Mononuclear cell (primary cell): ENCODE data around the gene GPR146. TPM values are rescaled to one million over a fixed set of nuclear protein-coding genes. Genes with fewer than 3 reads are reported as not detected.

Source experiments
- H3K27me3 ChIP-seq: 2 replicates; pipeline ENCODE4 v1.6.0; 2011; ENCODE audit warnings: low read length, control low read depth; ENCODE audit not compliant: insufficient read depth
- H3K4me1 ChIP-seq: 2 replicates; pipeline ENCODE4 v1.5.1; 2011; ENCODE audit warnings: mild to moderate bottlenecking, low read length, control low read depth; ENCODE audit not compliant: insufficient read depth
- H3K4me3 ChIP-seq: 2 replicates; pipeline ENCODE4 v1.5.1; 2011; ENCODE audit warnings: mild to moderate bottlenecking, low read length, moderate library complexity
- H3K9me3 ChIP-seq: 2 replicates; pipeline ENCODE4 v1.5.1; 2011; ENCODE audit warnings: low read depth, mild to moderate bottlenecking, control low read depth, low read length
- total RNA-seq: library from RNA; depleted of rRNA; stranded (reverse); fragments of >200 nt; gene quantifications from one replicate; pipeline ENCODE4 v1.2.3, GENCODE V29; 2012

GPR146 gene
- total RNA-seq, 1 donor, result 4.3 TPM

DNA sequence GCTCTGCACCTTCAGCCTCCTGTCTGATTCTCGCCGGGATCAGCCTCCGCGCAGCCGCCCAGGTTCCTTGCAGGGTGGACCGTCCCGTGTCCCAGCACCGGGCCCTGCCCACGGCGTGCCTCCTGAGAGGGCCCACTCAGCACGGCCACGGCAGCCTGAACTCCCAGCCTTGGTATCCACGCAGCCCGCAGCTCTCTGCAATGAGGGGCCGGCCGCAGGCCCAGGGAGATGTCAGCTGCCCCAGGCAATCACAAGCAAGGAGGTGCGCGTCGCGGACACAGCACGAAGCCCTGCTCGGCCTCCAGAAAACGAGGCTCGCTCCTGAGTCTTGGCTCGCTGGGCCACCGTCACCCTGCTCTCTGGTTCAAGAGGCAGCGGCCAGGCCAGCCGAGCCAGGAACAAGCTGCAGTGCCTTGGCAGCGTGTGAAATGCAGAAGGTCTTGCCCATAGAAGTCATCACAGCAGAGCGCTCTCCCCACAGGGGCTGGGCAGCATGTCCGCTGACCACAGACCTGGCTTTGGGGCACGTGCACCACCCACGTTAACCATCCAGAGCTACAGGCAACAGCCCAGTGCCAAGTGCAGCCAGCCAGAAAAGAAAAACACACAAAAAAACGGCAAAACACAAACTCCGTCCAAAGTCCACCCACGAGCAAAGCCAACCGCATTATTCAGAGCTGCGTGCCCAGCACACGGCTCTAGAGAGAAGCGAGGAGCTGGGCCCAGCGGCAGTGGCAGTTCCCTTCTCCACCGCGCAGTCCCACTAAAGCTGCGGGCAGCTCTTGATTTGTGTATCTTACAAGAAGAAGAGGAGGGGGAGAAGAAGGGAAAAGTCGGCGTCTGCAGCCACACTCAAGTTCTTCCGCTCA, 57.5 kb downstream of the GPR146 start:
- Histone ChIP-seq H3K4me3 (no peak overlapping the region), H3K27me3 (no peaks in the 10 kb centered on the region), H3K4me1 (no peaks in the 10 kb centered on the region), H3K9me3 (no peaks in the 10 kb centered on the region)

DNA sequence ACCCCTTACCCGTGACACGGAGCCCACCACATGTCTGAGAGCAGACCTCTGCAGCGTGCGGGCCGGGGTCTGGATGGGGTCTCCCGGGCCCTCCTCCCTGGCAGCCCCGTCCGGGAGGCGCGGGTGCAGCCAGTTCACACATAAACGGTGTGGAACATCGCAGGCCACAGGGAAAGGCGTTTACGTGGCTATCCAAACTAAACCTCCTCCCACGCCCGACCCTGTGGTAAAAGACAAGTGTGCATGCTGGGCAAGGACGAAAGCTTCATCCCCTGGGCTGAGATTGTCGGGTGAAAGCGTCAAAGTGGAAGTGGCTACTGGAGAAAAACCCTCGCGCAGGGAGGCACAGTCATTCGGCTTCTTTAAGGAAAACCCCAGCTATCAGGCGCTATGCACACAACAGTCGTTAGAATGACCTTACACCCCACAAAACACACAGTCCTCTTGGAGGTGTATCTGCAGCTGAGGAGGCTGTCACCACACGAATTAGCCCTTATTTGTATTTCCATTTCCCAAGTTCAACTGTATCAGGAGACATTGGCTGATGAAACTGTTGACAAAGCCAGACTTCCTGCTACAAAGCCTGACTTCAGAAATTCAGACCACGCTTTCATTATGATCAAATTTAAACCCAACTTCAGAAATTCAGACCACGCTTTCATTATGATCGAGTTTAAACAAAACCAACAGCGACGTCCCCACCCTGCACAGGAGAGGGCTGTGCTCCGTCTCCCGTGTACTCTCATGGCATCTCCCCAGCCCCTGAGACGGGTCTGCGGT, 58.9 kb downstream of the GPR146 start:
- Histone ChIP-seq H3K4me3 (no peak overlapping the region), H3K9me3 (no peaks in the 10 kb centered on the region), H3K4me1 (no peaks in the 10 kb centered on the region), H3K27me3 (no peaks in the 10 kb centered on the region)

DNA sequence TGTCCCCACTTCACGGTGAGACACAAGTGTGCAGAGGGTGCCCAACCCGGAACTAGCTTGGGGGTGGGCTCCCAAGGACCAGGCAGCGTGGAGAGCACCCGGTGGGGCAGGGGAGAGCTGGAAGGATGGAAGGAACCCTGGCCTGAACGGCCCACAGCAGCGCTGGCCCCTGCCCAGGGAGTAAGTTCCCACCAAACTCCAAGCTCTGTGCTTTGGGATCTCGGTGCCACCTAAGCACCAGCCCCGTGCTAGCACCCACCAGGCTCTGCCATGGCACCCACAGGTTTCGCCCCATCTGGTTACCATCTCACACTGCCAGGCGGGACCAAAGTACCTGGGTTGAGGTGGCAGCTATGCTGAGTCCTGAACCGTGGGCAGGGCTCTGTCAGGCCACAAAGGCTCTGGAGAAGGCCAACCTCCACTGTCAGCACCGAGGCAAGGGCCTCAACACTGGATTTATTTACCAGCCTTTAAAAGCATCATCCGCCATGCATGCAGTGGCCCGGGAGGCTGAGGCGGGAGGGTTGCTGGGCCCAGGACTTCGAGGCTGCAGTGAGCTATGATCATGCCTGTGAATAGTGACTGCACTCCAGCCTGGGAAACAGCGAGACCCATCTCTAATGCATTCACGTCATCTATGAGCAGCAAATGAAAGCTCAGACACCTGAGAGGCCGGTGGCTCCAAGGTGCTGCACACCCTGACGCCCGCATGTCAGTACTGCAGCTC, 59.6 kb downstream of the GPR146 start:
- H3K4me3 ChIP-seq, result no peak overlapping the region
- no peaks in the 10 kb centered on the region for H3K9me3 ChIP-seq
- no peaks in the 10 kb centered on the region for H3K27me3 ChIP-seq
- H3K4me1 ChIP-seq, result no peaks in the 10 kb centered on the region

DNA sequence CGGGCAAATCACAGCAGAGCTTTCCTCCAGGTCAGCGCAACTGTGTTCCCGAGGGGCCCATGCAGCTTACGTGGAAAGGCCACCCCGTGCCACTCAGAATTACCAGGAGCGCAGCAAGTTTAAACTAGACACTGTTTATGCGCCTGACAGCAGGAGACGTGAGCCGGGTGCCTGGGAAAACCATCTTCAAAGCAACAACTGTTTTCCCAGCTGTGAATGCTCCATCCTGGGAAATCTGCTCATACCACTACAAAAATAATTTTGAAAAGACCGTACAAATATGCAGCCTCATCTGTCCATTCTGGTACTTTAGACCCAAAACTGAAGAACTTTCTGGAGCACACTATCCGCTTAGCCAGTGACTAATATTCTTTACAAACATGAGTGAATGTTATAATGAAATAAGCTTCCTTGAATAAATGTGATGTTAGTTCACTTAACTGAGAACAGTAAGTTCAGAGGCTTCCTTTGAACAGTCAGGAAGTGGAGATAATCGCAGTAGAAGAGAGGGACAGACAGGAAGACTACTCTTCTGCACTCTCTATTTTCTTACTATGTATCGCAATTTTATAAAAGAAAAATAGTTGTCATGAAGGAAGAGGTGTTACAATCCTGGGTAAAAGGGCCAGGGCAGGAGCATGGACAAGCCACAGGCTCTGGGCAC, 60.3 kb downstream of the GPR146 start:
- H3K4me1 ChIP-seq, result no peaks in the 10 kb centered on the region
- no peak overlapping the region for H3K4me3 ChIP-seq
- no peaks in the 10 kb centered on the region for H3K27me3 ChIP-seq
- no peaks in the 10 kb centered on the region for H3K9me3 ChIP-seq

DNA sequence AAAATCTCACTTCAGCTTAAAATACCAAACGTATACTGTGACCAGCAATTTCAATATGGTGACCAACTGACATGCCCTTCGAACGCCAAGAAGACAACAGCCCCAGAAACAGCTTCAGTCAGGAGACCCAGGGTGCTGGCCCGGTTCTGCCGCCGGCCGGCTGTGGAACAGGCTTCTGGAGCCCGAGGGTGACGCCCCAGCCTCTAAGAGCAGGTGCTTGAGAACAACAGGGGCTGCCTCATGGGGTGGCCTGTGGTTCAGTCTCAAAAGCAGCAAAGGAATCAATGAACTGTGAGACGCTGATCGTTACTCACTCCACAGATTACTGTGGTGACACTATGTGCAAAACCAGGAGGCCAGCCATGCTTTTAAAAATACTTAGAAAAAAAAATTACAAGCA, 60.8 kb downstream of the GPR146 start:
- Histone ChIP-seq H3K4me3 (no peak overlapping the region), H3K4me1 (no peaks in the 10 kb centered on the region), H3K9me3 (no peaks in the 10 kb centered on the region), H3K27me3 (no peaks in the 10 kb centered on the region)

DNA sequence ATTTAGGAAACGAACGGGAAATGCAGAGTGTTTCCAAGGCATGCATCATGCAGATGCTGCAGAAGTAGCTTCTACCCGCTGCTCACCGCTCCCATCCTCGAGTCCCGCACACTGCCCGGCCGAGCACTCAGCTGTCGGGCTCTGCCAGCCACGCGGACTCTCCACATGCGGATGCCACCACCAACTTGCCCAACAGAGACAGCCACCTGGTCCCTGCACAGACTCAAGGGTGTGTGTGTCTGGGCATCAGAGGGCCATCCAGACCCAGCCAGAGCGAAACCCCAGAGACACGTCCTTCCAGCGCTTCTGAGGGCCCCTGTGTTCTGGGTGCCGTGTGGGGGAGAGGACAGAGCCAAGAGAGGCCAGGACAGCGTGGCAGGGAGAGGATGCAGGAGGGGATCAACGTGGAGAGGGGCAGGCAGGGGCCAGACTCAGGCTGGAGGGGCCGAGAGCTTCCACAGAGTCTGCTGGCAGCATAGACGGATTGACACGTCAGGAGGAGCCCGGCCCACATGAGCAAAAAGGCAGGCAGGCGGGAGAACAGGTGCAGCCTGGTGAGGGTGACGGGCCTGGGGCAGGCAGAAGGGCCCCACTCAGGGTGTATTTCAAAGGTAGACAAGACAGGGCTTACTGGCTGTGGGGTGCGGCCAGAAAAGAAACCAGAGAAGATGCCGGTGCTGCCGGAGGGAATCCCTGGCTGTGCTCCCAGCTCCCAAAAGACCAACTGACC, 61.9 kb downstream of the GPR146 start:
- Histone ChIP-seq H3K4me1 (no peaks in the 10 kb centered on the region), H3K9me3 (no peaks in the 10 kb centered on the region), H3K27me3 (no peaks in the 10 kb centered on the region), H3K4me3 (no peak overlapping the region)

DNA sequence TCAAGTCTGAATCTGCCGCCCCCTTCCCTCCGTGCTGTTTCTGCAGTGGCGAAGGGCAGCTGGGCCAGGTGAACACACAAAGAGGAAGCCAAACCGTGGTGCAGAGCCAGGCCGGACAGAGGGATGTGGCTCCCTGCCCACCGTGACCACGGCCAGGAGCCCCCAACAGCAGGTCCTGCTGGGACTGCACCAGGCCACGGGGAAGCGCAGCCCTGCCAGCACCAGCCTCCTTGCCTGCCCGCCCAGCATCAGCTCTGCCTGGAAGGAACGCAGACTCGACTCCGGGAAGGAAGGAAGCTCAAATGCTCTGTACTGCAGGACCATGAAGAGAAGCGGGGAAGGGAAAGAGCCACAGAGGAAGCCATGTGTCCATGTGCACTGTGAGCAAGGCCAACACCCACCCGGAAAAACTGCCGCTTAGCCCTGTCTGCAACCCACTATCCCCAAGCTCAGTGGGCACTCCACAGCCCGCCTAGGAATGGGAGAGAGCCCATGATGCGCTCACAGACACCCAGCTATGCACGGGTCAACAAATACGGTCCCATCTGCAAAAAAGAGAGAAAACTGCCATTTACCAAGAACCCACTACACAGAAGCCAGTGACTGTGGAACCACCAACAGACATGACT, 62.6 kb downstream of the GPR146 start:
- Histone ChIP-seq H3K4me3 (no peak overlapping the region), H3K9me3 (no peaks in the 10 kb centered on the region), H3K27me3 (no peaks in the 10 kb centered on the region), H3K4me1 (no peaks in the 10 kb centered on the region)

DNA sequence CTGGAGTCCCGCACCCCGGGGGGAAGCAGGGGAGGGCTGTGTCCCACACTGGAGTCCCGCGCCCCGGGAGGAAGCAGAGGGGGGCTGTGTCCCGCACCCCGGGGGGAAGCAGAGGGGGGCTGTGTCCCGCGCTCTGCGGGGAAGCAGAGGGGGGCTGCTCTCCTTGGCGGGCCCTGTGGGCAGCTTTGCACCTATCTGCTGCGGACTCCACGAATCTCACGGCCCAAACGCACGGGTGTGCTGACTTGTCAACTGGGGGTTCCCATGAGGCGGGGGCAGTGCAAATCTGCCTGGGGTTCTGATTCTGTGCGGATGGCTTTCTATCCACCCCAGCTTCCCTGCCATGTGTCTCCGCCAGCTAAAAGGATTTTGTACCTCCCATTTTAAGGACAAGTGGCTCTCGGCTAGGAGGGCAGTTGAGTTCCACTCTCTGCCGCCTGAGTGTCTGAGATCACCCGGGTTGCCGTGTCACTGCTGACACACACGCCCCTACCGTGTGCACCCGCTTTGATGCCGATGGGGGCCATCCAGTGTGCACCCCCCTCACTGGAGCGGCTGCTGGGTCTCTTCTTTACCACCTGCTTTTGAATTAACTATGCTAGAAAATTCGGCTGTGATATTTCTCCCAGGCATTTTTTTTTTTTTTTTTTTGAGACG, 64.0 kb downstream of the GPR146 start:
- Histone ChIP-seq H3K4me1 (no peaks in the 10 kb centered on the region), H3K27me3 (no peaks in the 10 kb centered on the region), H3K9me3 (no peaks in the 10 kb centered on the region), H3K4me3 (no peak overlapping the region)

Other genes starting within 250 kb of the GPR146 start
- 86.3 TPM for gene SUN1, start 212.1 kb upstream of the GPR146 start, total RNA-seq
- 20.7 TPM for gene GET4, start 168.0 kb upstream of the GPR146 start, total RNA-seq
- gene ADAP1, start 89.9 kb upstream of the GPR146 start, total RNA-seq, result 24.3 TPM
- 33.4 TPM for gene COX19, start 69.0 kb upstream of the GPR146 start, total RNA-seq
- not detected for gene CYP2W1, start 61.4 kb upstream of the GPR146 start, total RNA-seq
- gene GPER1, start 43.6 kb downstream of the GPR146 start, total RNA-seq, result 0.42 TPM
- gene ZFAND2A, start 115.7 kb downstream of the GPR146 start, total RNA-seq, result 66.2 TPM
- gene UNCX, start 188.3 kb downstream of the GPR146 start, total RNA-seq, result not detected